MM.1S (cell line): ENCODE data around the gene COP1.

Experiments used
- CTCF ChIP-seq: fragments of 300-600 bp; sonication (generic); IDR thresholded peaks from 2 replicates; pipeline ENCODE4 v1.5.1; 2016; ENCODE audit warnings: antibody characterized with exemption, low read length, mixed read lengths
- EZH2phosphoT487 ChIP-seq: fragments of 300-600 bp; sonication (generic); IDR thresholded peaks from 2 replicates; pipeline ENCODE4 v1.6.1; 2018; ENCODE audit warnings: antibody characterized with exemption, low read length

- TF ChIP-seq CTCF: no peak
- no peak for TF ChIP-seq EZH2phosphoT487
Measured at GRCh38 chr1:176043537-176043936, 163.5 kb downstream of the COP1 start.
